Measurements from ENCODE around the gene DUSP2.

GRCh38 chr2:96106991-96107707, 38.1 kb downstream of the DUSP2 start:
- TF ChIP-seq, protein P1, sequence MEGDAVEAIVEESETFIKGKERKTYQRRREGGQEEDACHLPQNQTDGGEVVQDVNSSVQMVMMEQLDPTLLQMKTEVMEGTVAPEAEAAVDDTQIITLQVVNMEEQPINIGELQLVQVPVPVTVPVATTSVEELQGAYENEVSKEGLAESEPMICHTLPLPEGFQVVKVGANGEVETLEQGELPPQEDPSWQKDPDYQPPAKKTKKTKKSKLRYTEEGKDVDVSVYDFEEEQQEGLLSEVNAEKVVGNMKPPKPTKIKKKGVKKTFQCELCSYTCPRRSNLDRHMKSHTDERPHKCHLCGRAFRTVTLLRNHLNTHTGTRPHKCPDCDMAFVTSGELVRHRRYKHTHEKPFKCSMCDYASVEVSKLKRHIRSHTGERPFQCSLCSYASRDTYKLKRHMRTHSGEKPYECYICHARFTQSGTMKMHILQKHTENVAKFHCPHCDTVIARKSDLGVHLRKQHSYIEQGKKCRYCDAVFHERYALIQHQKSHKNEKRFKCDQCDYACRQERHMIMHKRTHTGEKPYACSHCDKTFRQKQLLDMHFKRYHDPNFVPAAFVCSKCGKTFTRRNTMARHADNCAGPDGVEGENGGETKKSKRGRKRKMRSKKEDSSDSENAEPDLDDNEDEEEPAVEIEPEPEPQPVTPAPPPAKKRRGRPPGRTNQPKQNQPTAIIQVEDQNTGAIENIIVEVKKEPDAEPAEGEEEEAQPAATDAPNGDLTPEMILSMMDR (IDR thresholded peaks at IDR 0.05): no peak
- no peak for TF ChIP-seq POLR2A (IDR thresholded peaks at IDR 0.05)

All from Peyer's patch (tissue), 4 donors.